Endothelial cell of umbilical vein (primary cell): ENCODE measurements around the gene DNAJC28. TPM values are rescaled to one million over a fixed set of nuclear protein-coding genes. Genes with fewer than 3 reads are reported as not detected.

Experiments used
- BruUV-seq: library from RNA; stranded (reverse); fragments of 400-500 nt; replicated peaks from 2 replicates; lab custom pipeline; 2021; lab: Mats Ljungman, UMichigan
- CTCF ChIA-PET: fragments of 300-600, 350-600 bp; sonication (Branson Sonifier 250); formaldehyde crosslinking; loops from one replicate; lab custom pipeline; 2021; ENCODE audit warnings: antibody characterized with exemption, inconsistent platforms; lab: Charles Lee
- POLR2A ChIA-PET: fragments of 300-600, 350-600 bp; sonication (Branson Sonifier 250); formaldehyde crosslinking; loops from one replicate; lab custom pipeline; 2021; ENCODE audit warnings: antibody characterized with exemption, inconsistent platforms; lab: Charles Lee
- DNase-seq: peaks from one replicate; pipeline ENCODE4 v3.0.0-alpha.2; 2011; ENCODE audit warnings: low read depth, low spot score
- FAIRE-seq: peaks from 2 replicates; lab custom pipeline; 2011; peaks lifted over from hg19 to GRCh38; lab: Jason Lieb, UNC
- H2AFZ ChIP-seq: 2 replicates; pipeline ENCODE4 v1.6.0; 2012; ENCODE audit warnings: low read depth, low read length, control low read depth, inconsistent platforms
- H3K27ac ChIP-seq: 2 replicates; pipeline ENCODE4 v1.5.1; 2011; ENCODE audit warnings: low read depth, mild to moderate bottlenecking, control low read depth, low read length, moderate library complexity; ENCODE audit not compliant: insufficient read depth
- H3K27me3 ChIP-seq, 2 experiments: 2 replicates each; pipeline versions ENCODE4 v1.6.0 to v1.6.1; 2011; ENCODE audit warnings: low read length in 2 of 2, mixed read lengths in 1 of 2; ENCODE audit not compliant: control insufficient read depth in 2 of 2, insufficient read depth in 2 of 2
- H3K36me3 ChIP-seq, 2 experiments: 2 replicates in 1 of 2; 3 replicates in 1 of 2; pipeline ENCODE4 v1.5.1; 2011; ENCODE audit warnings: low read length in 2 of 2, mild to moderate bottlenecking in 1 of 2, moderate library complexity in 1 of 2; ENCODE audit not compliant: control insufficient read depth in 2 of 2, insufficient read depth in 2 of 2; ENCODE audit errors: extremely low read depth in 1 of 2
- H3K4me1 ChIP-seq: 3 replicates; pipeline ENCODE4 v1.5.1; 2011; ENCODE audit warnings: mild to moderate bottlenecking, low read length; ENCODE audit not compliant: control insufficient read depth, insufficient read depth; ENCODE audit errors: extremely low read depth
- H3K4me2 ChIP-seq: 2 replicates; pipeline ENCODE4 v1.6.1; 2011; ENCODE audit warnings: low read length, control low read depth, mixed read lengths; ENCODE audit not compliant: insufficient read depth
- H3K4me3 ChIP-seq, 3 experiments: fragments of 200-600 bp in 1 of 3; sonication (generic), shearing (Covaris generic) in 1 of 3; replicated peaks in 1 of 3; 2 replicates each; pipeline ENCODE4 v1.5.1; 2011 to 2016; ENCODE audit warnings: control low read depth in 3 of 3, low read length in 3 of 3, mild to moderate bottlenecking in 2 of 3, inconsistent platforms in 1 of 3, low read depth in 1 of 3, moderate library complexity in 1 of 3; ENCODE audit not compliant: insufficient read depth in 1 of 3
- H3K79me2 ChIP-seq: 2 replicates; pipeline ENCODE4 v1.6.0; 2012; ENCODE audit warnings: low read length, inconsistent platforms; ENCODE audit not compliant: control insufficient read depth, insufficient read depth
- H3K9ac ChIP-seq: replicated peaks from 2 replicates; pipeline ENCODE3; 2011; ENCODE audit warnings: low read length, control low read depth; ENCODE audit not compliant: insufficient read depth; ENCODE audit errors: extremely low read depth
- H3K9me1 ChIP-seq: replicated peaks from 3 replicates; pipeline ENCODE4 v1.6.0; 2011; ENCODE audit warnings: mild to moderate bottlenecking, low read length; ENCODE audit not compliant: control insufficient read depth, insufficient read depth; ENCODE audit errors: extremely low read depth
- H3K9me3 ChIP-seq: replicated peaks from 2 replicates; pipeline ENCODE4 v1.5.1; 2012; ENCODE audit warnings: low read length, inconsistent platforms; ENCODE audit not compliant: control insufficient read depth, insufficient read depth
- H4K20me1 ChIP-seq: replicated peaks from 2 replicates; pipeline ENCODE3; 2011; ENCODE audit warnings: mild to moderate bottlenecking, low read length; ENCODE audit not compliant: control insufficient read depth, insufficient read depth; ENCODE audit errors: extremely low read depth
- EZH2 ChIP-seq: IDR thresholded peaks from 2 replicates; pipeline ENCODE4 v1.6.1; 2012; ENCODE audit warnings: borderline replicate concordance, low read depth, mild to moderate bottlenecking, moderate library complexity, low read length, inconsistent platforms; ENCODE audit not compliant: severe bottlenecking
- FOS ChIP-seq: IDR thresholded peaks from 2 replicates; pipeline ENCODE4 v1.6.1; 2011; ENCODE audit warnings: mild to moderate bottlenecking, low read length, moderate library complexity, borderline replicate concordance; ENCODE audit not compliant: insufficient read depth
- GATA2 ChIP-seq: IDR thresholded peaks from 2 replicates; pipeline ENCODE4 v1.7.0; 2011; ENCODE audit warnings: low read depth, mild to moderate bottlenecking, moderate library complexity, mixed read lengths, low read length; ENCODE audit not compliant: insufficient read length, insufficient read depth
- JUN ChIP-seq: IDR thresholded peaks from 2 replicates; pipeline ENCODE4 v1.6.1; 2011; ENCODE audit warnings: borderline replicate concordance, low read depth; ENCODE audit not compliant: insufficient read length, insufficient read depth
- MAX ChIP-seq: IDR thresholded peaks from 2 replicates; pipeline ENCODE4 v1.6.1; 2011; ENCODE audit not compliant: insufficient read depth, insufficient read length
- POLR2A ChIP-seq: IDR thresholded peaks from 2 replicates; pipeline ENCODE4 v1.6.1; 2012; ENCODE audit warnings: low read depth, mild to moderate bottlenecking, control low read depth, low read length
- POLR2AphosphoS5 ChIP-seq: IDR thresholded peaks from 2 replicates; pipeline ENCODE4 v1.6.1; 2012; ENCODE audit warnings: low read depth, mild to moderate bottlenecking, control low read depth, low read length, moderate library complexity; ENCODE audit not compliant: insufficient read depth
- dilution Hi-C: fragments of 300-500 bp; cut with MboI; formaldehyde crosslinking; loops from one replicate; pipeline ENCODE4 v1.15.0; 2019; ENCODE audit warnings: low sequenced_read_pairs; ENCODE audit not compliant: extremely low pct_ligation_motif_present
- intact Hi-C: fragments of 100-400 bp; cut with micrococcal nuclease; formaldehyde crosslinking; loops from one replicate; pipeline ENCODE4 v1.10.0; 2022
- polyA plus RNA-seq, 4 experiments: library from polyadenylated mRNA; depleted of rRNA in 3 of 4; stranded (reverse) in 3 of 4; unstranded in 1 of 4; fragments of >200 nt; gene quantifications; 2 replicates each; pipeline versions ENCODE4 v1.2.1 to v1.2.3, GENCODE V29; 2011 to 2012; ENCODE audit warnings: missing spikeins in 1 of 4
- total RNA-seq: library from RNA; stranded (reverse); gene quantifications from 2 replicates; pipeline ENCODE4 v1.2.3, GENCODE V29; 2021

The DNAJC28 gene
- total and polyA plus RNA-seq, 2 donors (not counting 3 experiments of a cell fraction or from before 2014, with no cell fraction given): 0.19 to 0.82 TPM

GRCh38 chr21:33541105-33541711 is 49.7 kb upstream of the DNAJC28 start:
- FAIRE-seq (no peak), DNase-seq (no peak)
- H3K4me3 ChIP-seq: peak overlapping the region; percentile 71 to 85 (median 80)
- H3K9me3 ChIP-seq: no peaks in the 10 kb centered on the region
- peak overlapping the region; percentile 93 for H3K27ac ChIP-seq
- H3K4me2 ChIP-seq: peak overlapping the region; percentile 76
- ChIA-PET CTCF (interaction anchor here (1.3 to 1.6 kb wide), 3 partner anchors 27 to 361 kb away, joined by 4 to 8 read pairs (median 5); no protein-coding TSS in a partner anchor), POLR2A (interaction anchor here (1.1 to 1.4 kb wide), 2 partner anchors 48 to 61 kb away, joined by 3 read pairs; partner anchors contain the start of genes DONSON and TMEM50B)
- peaks cover 25% of the 10 kb centered on the region for H3K4me1 ChIP-seq
- TF ChIP-seq MAX (no peak), JUN (no peak), GATA2 (no peak), FOS (no peak), EZH2 (no peak)
- intact Hi-C loops (loop anchor here (5.0 kb wide), 1 partner anchor 66 kb away; no protein-coding TSS in a partner anchor), dilution Hi-C loops (no loop called here)
- peaks cover 69% of the 10 kb centered on the region for H3K79me2 ChIP-seq
- peak overlapping the region; percentile 97 for H3K9ac ChIP-seq
- peaks cover 0 to 5% of the 10 kb centered on the region in 2 experiments for H3K36me3 ChIP-seq
- H3K27me3 ChIP-seq: no peaks in the 10 kb centered on the region
- peaks cover 14% of the 10 kb centered on the region for H4K20me1 ChIP-seq
- BruUV-seq: no TSS peak
- H2AFZ ChIP-seq: peak overlapping the region; percentile 53
- no peaks in the 10 kb centered on the region for H3K9me1 ChIP-seq

- Histone ChIP-seq H2AFZ (no peak overlapping the region), H3K36me3 (peaks cover 0 to 7% of the 10 kb centered on the region in 2 experiments), H4K20me1 (peaks cover 12% of the 10 kb centered on the region), H3K79me2 (peaks cover 65% of the 10 kb centered on the region), H3K9me3 (no peaks in the 10 kb centered on the region), H3K27me3 (no peaks in the 10 kb centered on the region), H3K9me1 (no peaks in the 10 kb centered on the region), H3K4me1 (peaks cover 23% of the 10 kb centered on the region), H3K27ac (no peak overlapping the region), H3K4me2 (peak overlapping the region; percentile 76), H3K4me3 (peak overlapping the region in 1 of 3 experiments; percentile 85), H3K9ac (no peak overlapping the region)
- no peak for FAIRE-seq
- ChIA-PET POLR2A (no interaction called here), CTCF (interaction anchor here (1.3 to 1.6 kb wide), 3 partner anchors 28 to 361 kb away, joined by 4 to 8 read pairs (median 5); no protein-coding TSS in a partner anchor)
- BruUV-seq: no TSS peak
- DNase-seq: no peak
- TF ChIP-seq JUN (no peak), POLR2AphosphoS5 (no peak), POLR2A (no peak), EZH2 (no peak)
- dilution Hi-C loops: no loop called here
- intact Hi-C loops: loop anchor here (5.0 kb wide), 1 partner anchor 67 kb away; no protein-coding TSS in a partner anchor
Measured at GRCh38 chr21:33540711-33541104, 49.2 kb upstream of the DNAJC28 start.
